Activated gamma-delta T cell (primary cell): ENCODE data around the gene KMT5B.
"Not testable (repeated sequence)": the region's sequence is repeated elsewhere in the genome, so short reads cannot be mapped to it uniquely, and the experiment has no call there.

ENCODE experiments used
- DNase-seq: peaks from one replicate; lab custom pipeline; 2025; lab: John Stamatoyannopoulos, UW
- total RNA-seq, 2 donors: gene quantifications; one replicate each; lab custom pipeline; 2026; lab: John Stamatoyannopoulos, UW

KMT5B gene
- 103 reads per million in 2 donors for total RNA-seq

DNA sequence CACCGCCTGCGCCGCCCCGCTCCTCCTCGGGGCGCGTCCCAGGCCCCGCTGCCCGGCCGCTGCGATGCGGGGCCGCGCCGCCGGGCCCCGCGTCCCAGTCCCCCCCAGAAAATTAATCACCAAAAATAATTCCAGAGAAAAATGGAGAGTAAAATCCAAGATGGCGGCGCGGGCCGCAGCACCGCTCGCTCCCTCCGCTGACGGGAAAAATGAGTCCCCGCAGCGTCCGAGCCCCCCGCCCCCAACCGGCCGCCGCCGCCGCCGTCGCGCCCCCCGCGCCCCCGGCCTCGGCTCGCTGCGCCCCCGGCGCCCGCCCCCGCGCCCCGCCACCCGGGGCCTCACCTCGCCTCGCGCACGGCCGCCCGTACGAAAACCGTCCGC, at the start of gene KMT5B:
KMT5B (minus strand) TSS at position 162 of the 381 bp plus-strand sequence. CDS start 23,220 bp downstream, outside the sequence.
- DNase-seq, result no peak

- no peak for DNase-seq
Measured at GRCh38 chr11:68262544-68262827, 49.4 kb upstream of the KMT5B start.

- no peak for DNase-seq
Measured at GRCh38 chr11:68261749-68262543, 48.9 kb upstream of the KMT5B start.

GRCh38 chr11:68261006-68261405, 47.9 kb upstream of the KMT5B start:
- DNase-seq, result no peak

DNA sequence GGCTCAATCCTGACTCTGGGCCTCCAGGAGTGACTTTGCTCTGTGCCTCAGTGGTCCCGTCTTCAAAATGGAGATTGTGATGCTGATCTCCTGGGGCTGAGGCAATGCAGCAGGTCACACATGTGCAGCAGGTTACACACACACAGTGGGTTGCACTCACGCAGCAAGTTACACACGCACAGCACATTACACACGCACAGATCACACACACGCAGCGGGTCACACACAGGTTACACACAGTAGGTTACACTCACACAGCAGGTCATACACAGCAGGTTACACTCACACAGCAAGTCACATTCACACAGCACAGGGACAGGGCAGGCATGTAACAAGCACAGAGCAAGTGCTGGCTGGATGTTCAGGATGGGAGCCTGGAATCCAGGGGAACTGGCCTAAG, 47.4 kb upstream of the KMT5B start:
- DNase-seq, result no peak

- DNase-seq, result no peak
Measured at GRCh38 chr11:68259122-68259959, 46.2 kb upstream of the KMT5B start.

DNA sequence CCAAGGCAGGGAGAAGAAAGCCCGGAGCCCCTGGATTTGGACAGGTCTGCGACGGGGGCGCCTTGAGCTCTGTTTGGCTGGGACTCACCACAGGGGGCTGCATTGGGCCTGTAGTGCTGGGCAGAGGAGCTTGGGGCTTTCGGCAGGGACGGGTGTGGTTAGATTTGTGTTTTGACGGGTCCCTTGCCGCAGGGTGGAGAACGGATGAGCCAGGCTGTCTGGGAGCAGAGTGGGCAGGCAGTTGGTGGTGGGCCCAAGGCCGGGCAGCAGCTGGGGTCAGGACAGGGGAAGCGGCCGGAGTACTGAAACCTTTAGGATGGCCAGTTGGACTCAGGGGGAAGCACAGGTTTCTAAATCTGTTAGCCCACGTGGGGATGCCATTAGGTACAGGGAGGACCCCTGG, 45.3 kb upstream of the KMT5B start:
- no peak for DNase-seq

DNA sequence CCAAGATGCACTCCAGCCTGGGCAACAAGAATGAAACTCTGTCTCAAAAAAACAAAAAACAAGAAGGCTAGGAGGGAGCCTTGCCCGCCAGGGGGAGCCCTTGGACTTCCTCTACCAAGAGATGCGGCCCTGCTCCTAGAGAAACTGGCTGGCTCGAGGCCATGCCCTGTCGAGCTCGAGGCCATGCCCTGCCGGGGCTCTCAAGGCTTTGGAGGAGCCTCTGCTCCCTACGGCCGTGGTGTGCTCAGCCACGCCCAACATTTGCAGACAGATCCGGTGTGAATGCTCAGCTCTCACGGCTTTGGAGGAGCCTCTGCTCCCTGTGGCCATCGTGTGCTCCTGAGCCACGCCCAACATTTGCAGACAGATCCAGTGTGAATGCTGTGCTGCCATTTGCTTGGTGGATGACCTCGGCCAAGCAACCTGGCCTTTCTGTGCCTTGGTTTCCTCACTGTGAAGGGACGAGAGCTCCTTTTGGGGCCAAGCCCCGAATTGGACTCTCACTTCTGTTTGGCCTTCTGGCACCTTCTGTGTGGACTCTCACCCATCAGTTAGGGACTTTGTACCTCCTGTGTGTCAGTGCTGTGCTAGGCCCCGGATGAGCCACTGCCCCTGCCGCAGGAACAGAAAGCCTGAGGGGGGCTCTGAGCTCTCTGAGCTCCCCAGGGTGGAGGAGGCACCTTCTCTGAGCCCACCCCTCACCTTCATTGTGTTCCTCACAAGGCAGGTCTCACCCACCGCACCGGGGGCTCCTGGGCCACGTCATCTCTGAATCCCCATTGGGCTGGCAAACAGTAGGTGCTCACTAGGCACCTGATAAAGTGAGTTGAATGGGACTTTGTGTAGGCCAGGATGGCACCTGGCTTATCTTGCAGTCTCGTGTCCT, 44.6 kb upstream of the KMT5B start:
- peak; percentile 43 for DNase-seq

DNA sequence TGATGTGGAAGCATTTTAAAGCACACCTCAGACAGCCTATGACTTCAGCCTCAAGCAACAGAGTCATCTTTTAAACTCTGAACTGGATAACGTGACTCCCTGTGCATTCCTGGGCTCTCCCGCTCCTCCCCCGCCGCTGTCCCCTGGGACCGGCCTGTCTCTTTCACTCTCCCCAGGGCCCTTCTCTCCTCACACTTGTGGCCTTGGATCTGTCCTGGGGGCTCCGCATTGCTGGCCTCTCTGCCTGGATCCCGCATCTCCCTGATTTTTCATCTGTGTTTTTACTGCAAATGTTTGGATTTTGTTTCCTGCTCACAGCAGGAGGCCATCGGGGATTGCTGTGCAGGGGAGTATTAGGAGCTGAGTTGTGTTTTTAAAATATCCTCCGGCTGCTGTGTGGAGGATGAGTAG, 43.2 kb upstream of the KMT5B start:
- no peak for DNase-seq

DNA sequence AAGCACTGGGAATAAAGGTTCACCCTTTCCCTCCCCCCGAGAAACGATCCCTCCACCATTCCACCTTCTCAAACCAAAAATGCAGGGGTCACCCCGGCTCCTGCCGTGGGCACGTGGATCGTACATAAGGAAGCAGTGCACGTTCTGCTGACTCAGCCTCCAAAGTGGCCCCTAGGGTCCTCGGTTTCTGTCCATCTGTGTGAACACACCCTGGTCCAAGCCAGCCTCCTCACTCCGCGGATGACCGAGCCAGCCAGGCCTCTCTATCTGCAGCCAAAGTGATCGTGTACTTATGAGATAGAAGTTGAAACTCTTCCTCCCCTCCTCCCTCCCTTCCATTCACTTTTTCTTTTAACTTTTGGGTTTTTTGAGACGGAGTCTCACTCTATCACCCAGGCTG, 42.4 kb upstream of the KMT5B start:
- no peak for DNase-seq

- no peak for DNase-seq
Measured at GRCh38 chr11:68254421-68254820, 41.3 kb upstream of the KMT5B start.

GRCh38 chr11:68251765-68252164, 38.7 kb upstream of the KMT5B start:
- no peak for DNase-seq

DNA sequence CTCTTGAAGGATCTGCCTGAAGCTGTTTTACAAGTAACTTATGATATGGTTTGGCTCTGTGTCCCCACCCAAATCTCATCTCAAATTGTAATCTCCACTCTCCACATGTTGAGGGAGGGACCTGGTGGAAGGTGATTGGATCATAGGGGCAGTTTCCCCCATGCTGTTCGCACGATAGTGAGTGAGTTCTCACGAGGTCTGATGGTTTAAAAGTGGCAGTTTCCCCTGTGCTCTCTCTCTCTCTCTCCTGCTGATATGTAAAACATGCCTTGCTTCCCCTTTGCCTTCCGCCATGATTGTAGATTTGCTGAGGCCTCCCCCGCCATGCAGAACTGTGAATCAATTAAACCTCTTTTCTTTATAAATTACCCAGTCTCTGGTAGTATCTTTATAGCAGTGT, 31.8 kb upstream of the KMT5B start:
- DNase-seq, result not testable (repeated sequence)

GRCh38 chr11:68243847-68244246, 30.8 kb upstream of the KMT5B start:
- not testable (repeated sequence) for DNase-seq

GRCh38 chr11:68242616-68243015, 29.5 kb upstream of the KMT5B start:
- no peak for DNase-seq

GRCh38 chr11:68231621-68232020, 18.5 kb upstream of the KMT5B start:
- no peak for DNase-seq

DNA sequence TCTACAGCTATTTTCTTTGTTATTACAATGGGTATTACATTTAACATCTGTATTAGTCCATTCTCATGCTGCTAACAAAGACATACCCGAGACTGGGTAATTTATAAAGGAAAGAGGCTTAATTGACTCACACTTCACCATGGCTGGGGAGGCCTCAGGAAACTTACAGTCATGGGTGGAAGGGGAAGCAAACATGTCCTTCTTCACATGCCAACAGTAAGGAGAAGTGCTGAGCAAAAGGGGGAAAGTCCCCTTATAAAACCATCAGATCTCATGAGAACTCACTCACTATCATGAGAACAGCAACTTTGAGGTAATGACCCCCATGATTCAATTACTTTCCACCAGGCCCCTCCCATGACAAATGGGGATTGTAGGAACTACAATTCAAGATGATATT, 16.5 kb upstream of the KMT5B start:
- no peak for DNase-seq

- no peak for DNase-seq
Measured at GRCh38 chr11:68226421-68226820, 13.3 kb upstream of the KMT5B start.

GRCh38 chr11:68224606-68225005, 11.5 kb upstream of the KMT5B start:
- no peak for DNase-seq

DNA sequence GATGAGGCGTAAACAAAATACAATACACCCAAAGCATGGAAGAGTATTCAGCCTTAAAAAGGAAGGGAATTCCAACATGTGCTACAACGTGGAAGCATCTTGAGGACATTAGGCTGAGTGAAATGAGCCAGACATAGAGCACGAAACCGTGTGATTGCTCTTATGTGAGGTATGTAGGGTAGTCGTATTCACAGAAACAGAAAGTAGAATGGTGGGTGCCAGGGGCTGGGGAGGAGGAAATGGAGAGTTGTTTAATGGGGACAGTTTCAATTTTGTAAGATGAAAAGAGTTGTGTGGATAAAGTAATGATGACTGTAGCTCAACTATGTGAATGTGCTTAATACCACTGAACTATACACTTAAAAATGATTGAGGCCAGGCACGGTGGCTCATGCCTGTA, 10.2 kb upstream of the KMT5B start:
- DNase-seq, result no peak

DNA sequence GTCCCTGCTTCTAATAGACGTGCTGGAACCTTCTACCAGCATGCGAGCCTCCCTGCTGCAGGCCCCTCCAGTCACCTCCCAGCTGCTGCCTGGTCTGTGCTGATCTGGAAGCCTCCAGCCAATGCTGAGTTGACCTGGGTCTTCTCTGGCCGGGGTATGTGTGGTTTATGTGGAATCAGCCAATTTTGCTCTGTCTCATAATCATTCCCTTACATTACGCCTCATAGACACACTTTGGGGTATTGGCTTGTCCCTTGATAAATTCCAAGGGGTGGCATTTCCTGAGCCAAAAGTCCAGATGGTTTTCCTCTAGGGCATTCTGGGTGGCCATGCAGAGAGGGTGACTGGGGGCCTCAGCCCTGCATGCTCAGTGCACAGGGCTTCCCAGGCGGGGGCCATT, 8.3 kb upstream of the KMT5B start:
- no peak for DNase-seq
